Measurements from ENCODE around the gene NHLRC4. TPM values are rescaled to one million over a fixed set of nuclear protein-coding genes. Genes with fewer than 3 reads are reported as not detected.

Gene NHLRC4
- total RNA-seq, 3 donors from 2014 or later = 0.26 to 0.82 (median 0.36) TPM

DNA sequence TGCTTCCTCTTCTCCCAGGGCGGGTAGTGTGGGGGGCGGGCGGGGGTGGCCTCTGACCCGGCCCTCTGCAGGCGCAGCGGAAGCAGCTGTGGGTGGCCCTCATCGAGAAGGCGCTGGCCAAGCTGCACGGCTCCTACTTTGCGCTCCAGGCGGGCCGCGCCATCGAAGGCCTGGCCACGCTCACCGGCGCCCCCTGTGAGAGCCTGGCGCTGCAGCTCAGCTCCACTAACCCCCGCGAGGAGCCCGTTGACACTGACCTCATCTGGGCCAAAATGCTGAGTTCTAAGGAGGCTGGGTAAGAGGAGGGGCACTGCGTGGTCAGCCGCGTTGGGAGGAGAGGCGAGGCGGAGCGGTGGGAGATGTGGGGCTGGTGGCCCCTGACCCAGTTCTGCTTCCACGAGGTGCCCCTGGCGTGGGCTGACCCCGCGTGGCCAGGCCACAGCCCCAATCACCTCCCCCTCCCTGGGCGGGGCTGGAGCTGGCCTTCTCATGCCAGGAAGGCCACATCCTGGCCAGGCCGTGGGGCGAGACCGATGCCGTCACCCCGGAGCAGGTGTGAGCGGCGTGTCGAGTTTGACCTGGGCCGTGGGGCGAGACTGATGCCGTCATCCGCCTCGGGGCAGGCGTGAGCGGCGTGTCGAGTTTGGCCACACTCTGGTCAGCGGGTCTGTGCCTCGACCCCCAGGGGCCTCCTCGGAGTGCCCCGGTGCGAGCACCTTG lies 17.1 kb upstream of the NHLRC4 start:
- Histone ChIP-seq H3K4me1 (ENCODE audit: low read depth) (no peaks in the 10 kb centered on the region), H3K9me3 (no peaks in the 10 kb centered on the region), H3K36me3 (ENCODE audit: low read depth) (no peaks in the 10 kb centered on the region), H3K4me3 (no peak overlapping the region)
- TF ChIP-seq, protein P1, sequence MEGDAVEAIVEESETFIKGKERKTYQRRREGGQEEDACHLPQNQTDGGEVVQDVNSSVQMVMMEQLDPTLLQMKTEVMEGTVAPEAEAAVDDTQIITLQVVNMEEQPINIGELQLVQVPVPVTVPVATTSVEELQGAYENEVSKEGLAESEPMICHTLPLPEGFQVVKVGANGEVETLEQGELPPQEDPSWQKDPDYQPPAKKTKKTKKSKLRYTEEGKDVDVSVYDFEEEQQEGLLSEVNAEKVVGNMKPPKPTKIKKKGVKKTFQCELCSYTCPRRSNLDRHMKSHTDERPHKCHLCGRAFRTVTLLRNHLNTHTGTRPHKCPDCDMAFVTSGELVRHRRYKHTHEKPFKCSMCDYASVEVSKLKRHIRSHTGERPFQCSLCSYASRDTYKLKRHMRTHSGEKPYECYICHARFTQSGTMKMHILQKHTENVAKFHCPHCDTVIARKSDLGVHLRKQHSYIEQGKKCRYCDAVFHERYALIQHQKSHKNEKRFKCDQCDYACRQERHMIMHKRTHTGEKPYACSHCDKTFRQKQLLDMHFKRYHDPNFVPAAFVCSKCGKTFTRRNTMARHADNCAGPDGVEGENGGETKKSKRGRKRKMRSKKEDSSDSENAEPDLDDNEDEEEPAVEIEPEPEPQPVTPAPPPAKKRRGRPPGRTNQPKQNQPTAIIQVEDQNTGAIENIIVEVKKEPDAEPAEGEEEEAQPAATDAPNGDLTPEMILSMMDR (IDR thresholded peaks at IDR 0.05) = no peak
- no peak for DNase-seq
- intact Hi-C loops (cut with DNase I, micrococcal nuclease) = no loop called here
- no peak for ATAC-seq

DNA sequence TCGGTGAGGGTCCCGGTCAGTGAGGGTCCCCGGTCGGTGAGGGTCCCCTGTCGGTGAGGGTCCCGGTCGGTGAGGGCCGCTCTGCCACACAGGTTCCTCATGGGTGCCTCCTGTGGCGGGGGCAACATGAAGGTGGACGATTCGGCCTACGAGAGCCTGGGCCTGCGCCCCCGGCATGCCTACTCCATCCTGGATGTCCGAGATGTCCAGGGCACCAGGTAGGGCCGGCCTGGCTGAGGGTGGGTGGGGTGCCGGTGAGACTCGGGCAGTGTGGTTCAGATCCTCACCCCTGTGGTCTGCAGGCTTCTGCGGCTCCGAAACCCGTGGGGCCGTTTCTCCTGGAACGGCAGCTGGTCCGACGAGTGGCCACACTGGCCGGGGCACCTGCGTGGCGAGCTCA lies 15.6 kb upstream of the NHLRC4 start:
- Histone ChIP-seq H3K9me3 (no peaks in the 10 kb centered on the region), H3K4me3 (no peak overlapping the region), H3K36me3 (ENCODE audit: low read depth) (no peaks in the 10 kb centered on the region), H3K4me1 (ENCODE audit: low read depth) (no peaks in the 10 kb centered on the region)
- DNase-seq (no peak), ATAC-seq (no peak)
- TF ChIP-seq, protein P1 (IDR thresholded peaks at IDR 0.05) = no peak
- intact Hi-C loops (cut with DNase I, micrococcal nuclease) = no loop called here

DNA sequence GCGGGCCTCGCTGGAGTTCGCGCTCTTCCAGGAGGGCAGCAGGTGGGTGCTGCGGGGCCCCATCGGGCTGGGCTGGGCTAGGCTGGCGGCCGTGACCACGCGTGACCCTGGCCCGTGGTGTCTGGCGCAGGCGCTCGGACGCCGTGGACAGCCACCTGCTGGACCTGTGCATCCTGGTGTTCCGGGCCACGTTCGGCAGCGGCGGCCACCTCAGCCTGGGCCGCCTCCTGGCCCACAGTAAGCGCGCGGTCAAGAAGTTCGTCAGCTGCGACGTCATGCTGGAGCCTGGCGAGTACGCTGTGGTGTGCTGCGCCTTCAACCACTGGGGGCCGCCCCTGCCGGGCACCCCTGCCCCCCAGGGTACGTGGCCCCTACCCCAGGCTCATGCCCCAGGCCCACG lies 14.6 kb upstream of the NHLRC4 start:
- Histone ChIP-seq H3K4me1 (ENCODE audit: low read depth) (no peaks in the 10 kb centered on the region), H3K36me3 (ENCODE audit: low read depth) (no peaks in the 10 kb centered on the region), H3K4me3 (no peak overlapping the region), H3K9me3 (no peaks in the 10 kb centered on the region)
- intact Hi-C loops (cut with DNase I, micrococcal nuclease) = no loop called here
- DNase-seq = no peak
- TF ChIP-seq, protein P1 (IDR thresholded peaks at IDR 0.05) = no peak
- ATAC-seq = no peak

DNA sequence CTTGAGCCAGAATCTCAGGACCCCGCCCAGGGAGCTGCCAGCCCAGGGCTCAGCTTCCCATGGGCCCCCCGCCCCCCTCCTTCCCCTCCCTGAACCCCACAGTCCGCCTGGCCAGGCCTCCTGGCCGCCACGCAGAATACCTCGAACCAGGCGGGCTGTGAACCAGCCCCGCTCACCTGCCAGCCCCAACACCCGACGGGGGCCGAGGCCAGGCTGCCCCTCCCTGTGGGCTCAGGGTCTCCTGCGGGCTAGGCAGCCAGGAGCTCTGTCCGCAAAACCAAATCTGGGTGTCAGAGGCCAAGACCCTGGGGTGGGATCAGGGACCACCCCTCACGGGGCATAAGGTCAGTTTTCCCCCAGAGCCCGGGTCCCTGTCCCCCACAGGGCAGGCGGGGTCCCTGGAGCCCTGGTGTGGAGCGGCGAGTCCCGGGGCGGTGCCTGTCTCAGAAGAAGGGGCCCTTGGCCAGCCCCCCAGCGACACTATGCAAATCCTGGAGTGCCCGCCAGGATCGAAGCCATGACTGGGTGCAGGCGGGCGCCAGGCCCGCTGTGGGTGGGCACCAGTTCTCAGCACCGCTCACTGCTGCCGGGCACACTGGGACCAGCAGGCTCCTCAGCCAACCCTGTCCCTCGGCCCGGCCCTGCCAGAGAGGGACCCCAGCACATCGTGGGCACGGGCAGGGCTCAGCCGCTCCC lies 13.1 kb upstream of the NHLRC4 start:
- TF ChIP-seq, protein P1 (IDR thresholded peaks at IDR 0.05) = no peak
- no peak for DNase-seq
- intact Hi-C loops (cut with DNase I, micrococcal nuclease) = no loop called here
- ATAC-seq = no peak
- Histone ChIP-seq H3K4me1 (ENCODE audit: low read depth) (no peaks in the 10 kb centered on the region), H3K36me3 (ENCODE audit: low read depth) (no peaks in the 10 kb centered on the region), H3K9me3 (no peaks in the 10 kb centered on the region), H3K4me3 (no peak overlapping the region)

GRCh38 chr16:554297-554621 lies 12.5 kb upstream of the NHLRC4 start:
- Histone ChIP-seq H3K4me3 (no peak overlapping the region), H3K36me3 (ENCODE audit: low read depth) (no peaks in the 10 kb centered on the region), H3K4me1 (ENCODE audit: low read depth) (peaks cover under 1% of the 10 kb centered on the region), H3K9me3 (no peaks in the 10 kb centered on the region)
- intact Hi-C loops (cut with DNase I, micrococcal nuclease) = no loop called here
- DNase-seq = no peak
- TF ChIP-seq, protein P1 (IDR thresholded peaks at IDR 0.05) = no peak
- ATAC-seq = no peak
